Tibial nerve (tissue), 4 donors: ENCODE results near the gene WDR76. TPM values are rescaled to one million over a fixed set of nuclear protein-coding genes. Genes with fewer than 3 reads are reported as not detected.

Experiments
- DNase-seq, 2 donors: peaks; one replicate each; pipeline ENCODE4 v3.0.0-alpha.2; 2019; ENCODE audit warnings: low spot score in 2 of 2
- H3K27ac ChIP-seq, 4 donors: fragments of 200-600 bp; sonication (generic) in 3 of 4; one replicate each; pipeline ENCODE4 v1.5.1; 2017 to 2019; ENCODE audit warnings: mild to moderate bottlenecking in 1 of 4
- H3K27me3 ChIP-seq, 2 donors: fragments of 200-600 bp; sonication (generic) in 1 of 2; one replicate each; pipeline versions ENCODE4 v1.5.1 to v1.6.0; 2017 to 2019
- H3K36me3 ChIP-seq, 3 donors: fragments of 200-600 bp; sonication (generic); one replicate each; pipeline ENCODE4 v1.5.1; 2018 to 2019
- H3K4me1 ChIP-seq, 4 donors: fragments of 200-600 bp; sonication (generic) in 3 of 4; one replicate each; pipeline ENCODE4 v1.5.1; 2017 to 2019
- H3K4me3 ChIP-seq, 4 donors: fragments of 200-600 bp; sonication (generic) in 3 of 4; one replicate each; pipeline ENCODE4 v1.5.1; 2017 to 2019; ENCODE audit warnings: mild to moderate bottlenecking in 1 of 4, moderate library complexity in 1 of 4
- H3K9me3 ChIP-seq, 4 donors: fragments of 200-600 bp; sonication (generic) in 3 of 4; one replicate each; pipeline ENCODE4 v1.5.1; 2017 to 2019
- CTCF ChIP-seq, 5 experiments: fragments of 200-600 bp in 3 of 5; fragments of 450-650 bp in 2 of 5; sonication (generic) in 3 of 5; IDR thresholded peaks; one replicate each; pipeline ENCODE4 v1.5.1; 2016 to 2019; ENCODE audit warnings: antibody characterized with exemption in 5 of 5, mild to moderate bottlenecking in 3 of 5, moderate library complexity in 2 of 5
- EP300 ChIP-seq, 2 donors: sonication (generic); formaldehyde crosslinking; IDR thresholded peaks; one replicate each; pipeline ENCODE4 v1.6.1; 2017; ENCODE audit warnings: antibody characterized with exemption in 2 of 2, mild to moderate bottlenecking in 1 of 2
- POLR2A ChIP-seq, 2 donors: fragments of 450-650 bp; IDR thresholded peaks; one replicate each; pipeline ENCODE4 v1.6.1; 2017; ENCODE audit warnings: antibody characterized with exemption in 2 of 2, mild to moderate bottlenecking in 2 of 2, moderate library complexity in 2 of 2
- WGBS, 2 donors: methylation state at CpG; one replicate each; pipeline ENCODE4 v1.1.5; 2018; 5-methylcytosine and 5-hydroxymethylcytosine counted together
- total RNA-seq, 4 donors: library from RNA; depleted of rRNA; stranded (reverse); fragments of >200 nt; gene quantifications; one replicate each; pipeline ENCODE4 v1.1.0, GENCODE V29; 2016

WDR76 gene
- total RNA-seq, 4 donors from 2014 or later, result 2.7 to 7.5 (median 2.9) TPM

- Histone ChIP-seq H3K36me3 (peaks cover 0 to 36% (median 9%) of the 10 kb centered on the region in 3 donors), H3K27ac (peak within 1 kb of the TSS; percentile 98 to 100 (median 100)), H3K27me3 (no peaks in the 10 kb centered on the region), H3K4me3 (peak within 1 kb of the TSS; percentile 78 to 95 (median 90)), H3K4me1 (peaks cover 0 to 49% (median 23%) of the 10 kb centered on the region in 4 donors), H3K9me3 (no peaks in the 10 kb centered on the region)
- DNase-seq, result peak; percentile 100
- 0 to 1% methylated on average over 53 to 56 of the region's 66 CpGs for WGBS, 2 donors
- TF ChIP-seq CTCF (IDR thresholded peaks at IDR 0.05) (no peak), POLR2A (IDR thresholded peaks at IDR 0.05) (peak; percentile 97 to 100), EP300 (IDR thresholded peaks at IDR 0.05) (peak; percentile 92 to 99)
Observed at GRCh38 chr15:43791993-43792760, 34.6 kb upstream of the WDR76 start, which contains the start of gene SERF2. Gene SERF2 (plus strand): TSS chr15:43792320. CDS start chr15:43792377, 57 bp downstream.

- 0 to 1% methylated on average over 33 of the region's 33 CpGs for WGBS, 2 donors
- H3K9me3 ChIP-seq, result no peaks in the 10 kb centered on the region
- peaks cover 0 to 56% (median 23%) of the 10 kb centered on the region in 4 donors for H3K4me1 ChIP-seq
- H3K4me3 ChIP-seq, result peak overlapping the region; percentile 78 to 95 (median 90)
- DNase-seq, result no peak
- H3K27me3 ChIP-seq, result no peaks in the 10 kb centered on the region
- H3K27ac ChIP-seq, result peak overlapping the region; percentile 98 to 100 (median 100)
- TF ChIP-seq POLR2A (IDR thresholded peaks at IDR 0.05), result no peak
- no peak for TF ChIP-seq EP300 (IDR thresholded peaks at IDR 0.05)
- no peak for TF ChIP-seq CTCF (IDR thresholded peaks at IDR 0.05)
- H3K36me3 ChIP-seq, result peaks cover 0 to 44% (median 9%) of the 10 kb centered on the region in 3 donors
Observed at GRCh38 chr15:43792761-43793476, 33.9 kb upstream of the WDR76 start.

- peaks cover 0 to 63% (median 25%) of the 10 kb centered on the region in 4 donors for H3K4me1 ChIP-seq
- DNase-seq, result no peak
- TF ChIP-seq POLR2A (IDR thresholded peaks at IDR 0.05) (no peak), EP300 (IDR thresholded peaks at IDR 0.05) (no peak), CTCF (IDR thresholded peaks at IDR 0.05) (no peak)
- no peaks in the 10 kb centered on the region for H3K9me3 ChIP-seq
- peaks cover 0 to 50% (median 9%) of the 10 kb centered on the region in 3 donors for H3K36me3 ChIP-seq
- WGBS, 2 donors, result 79 to 80% methylated on average over 10 of the region's 10 CpGs
- H3K27ac ChIP-seq, result peak overlapping the region; percentile 98 to 100 (median 100)
- H3K27me3 ChIP-seq, result no peaks in the 10 kb centered on the region
- peak overlapping the region; percentile 78 to 95 (median 90) for H3K4me3 ChIP-seq
Observed at GRCh38 chr15:43793647-43794046, 33.2 kb upstream of the WDR76 start.

GRCh38 chr15:43794269-43795037 lies 32.3 kb upstream of the WDR76 start:
- H3K27me3 ChIP-seq, result no peaks in the 10 kb centered on the region
- peak overlapping the region in 2 of 4 donors; percentile 41 to 100 for H3K27ac ChIP-seq
- DNase-seq, result no peak
- 76 to 78% methylated on average over 9 of the region's 9 CpGs for WGBS, 2 donors
- H3K9me3 ChIP-seq, result no peaks in the 10 kb centered on the region
- H3K4me3 ChIP-seq, result no peak overlapping the region
- H3K36me3 ChIP-seq, result peaks cover 0 to 58% (median 12%) of the 10 kb centered on the region in 3 donors
- H3K4me1 ChIP-seq, result peaks cover 0 to 69% (median 26%) of the 10 kb centered on the region in 4 donors
- no peak for TF ChIP-seq POLR2A (IDR thresholded peaks at IDR 0.05)
- no peak for TF ChIP-seq EP300 (IDR thresholded peaks at IDR 0.05)
- TF ChIP-seq CTCF (IDR thresholded peaks at IDR 0.05), result no peak
